ENCODE data around the gene SPTSSB.

- TF ChIP-seq CTCF (IDR thresholded peaks at IDR 0.05) (no peak), POLR2A (IDR thresholded peaks at IDR 0.05; ENCODE audit: low read length) (no peak), EP300 (IDR thresholded peaks at IDR 0.05) (no peak), MAX (IDR thresholded peaks at IDR 0.05) (no peak), POLR2AphosphoS2 (conservative IDR thresholded peaks at IDR 0.05; ENCODE audit: low read length) (no peak), RFX5 (IDR thresholded peaks at IDR 0.05) (no peak), CEBPB (IDR thresholded peaks at IDR 0.05) (no peak)
Observed at GRCh38 chr3:161369531-161369930, 1.8 kb downstream of the SPTSSB start.
